ENCODE data around the gene ALG3. TPM values are rescaled to one million over a fixed set of nuclear protein-coding genes. Genes with fewer than 3 reads are reported as not detected.

Gene ALG3
- total and polyA plus RNA-seq, 2 of the 4 experiments (the other 2 are of a cell fraction) = 19.5 to 52.6 TPM

DNA sequence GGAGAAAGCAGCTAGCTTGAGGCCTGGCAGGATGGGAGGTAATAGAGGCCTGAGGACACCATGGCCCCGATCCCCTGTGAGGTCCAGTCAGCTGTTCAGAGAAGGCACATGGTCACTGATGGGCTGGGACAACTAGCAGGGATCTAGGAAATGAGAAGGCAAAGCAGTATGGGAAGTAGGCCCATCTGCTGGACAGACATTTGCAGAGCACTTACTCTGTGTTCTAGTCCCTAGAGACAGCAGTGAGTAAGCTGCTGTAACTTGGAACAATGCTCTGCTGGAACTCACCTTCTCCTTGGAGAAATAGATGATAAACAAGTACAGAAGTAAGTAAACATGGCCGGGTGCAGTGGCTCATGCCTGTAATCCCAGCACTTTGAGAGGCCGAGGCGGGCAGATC, 34.2 kb upstream of the ALG3 start:
- WGBS, 2 experiments (ENCODE audit: extremely low coverage in 2 of 2, insufficient read length in 1 of 2) = 50% methylated on average over 1 of the region's 4 CpGs; no CpG with 5 or more reads in 1 of the 2 experiments

More for the DNA sequence above, 34.2 kb upstream of the ALG3 start:
- H2BK5ac ChIP-seq (ENCODE audit: low read depth, low read length, poor library complexity, severe bottlenecking) = no peak overlapping the region
- no peak overlapping the region for H3K27ac ChIP-seq (ENCODE audit: insufficient read depth, low read length)
- H2BK120ac ChIP-seq (ENCODE audit: low read depth, low read length) = no peak overlapping the region
- H3K4me3 ChIP-seq (ENCODE audit: insufficient read depth, low read depth, low read length) = no peak overlapping the region
- no peak overlapping the region for H2BK20ac ChIP-seq (ENCODE audit: low read depth, low read length)
- H3K56ac ChIP-seq (ENCODE audit: extremely low read depth, insufficient read depth, low read length) = no peak overlapping the region
- TF ChIP-seq, protein P1, sequence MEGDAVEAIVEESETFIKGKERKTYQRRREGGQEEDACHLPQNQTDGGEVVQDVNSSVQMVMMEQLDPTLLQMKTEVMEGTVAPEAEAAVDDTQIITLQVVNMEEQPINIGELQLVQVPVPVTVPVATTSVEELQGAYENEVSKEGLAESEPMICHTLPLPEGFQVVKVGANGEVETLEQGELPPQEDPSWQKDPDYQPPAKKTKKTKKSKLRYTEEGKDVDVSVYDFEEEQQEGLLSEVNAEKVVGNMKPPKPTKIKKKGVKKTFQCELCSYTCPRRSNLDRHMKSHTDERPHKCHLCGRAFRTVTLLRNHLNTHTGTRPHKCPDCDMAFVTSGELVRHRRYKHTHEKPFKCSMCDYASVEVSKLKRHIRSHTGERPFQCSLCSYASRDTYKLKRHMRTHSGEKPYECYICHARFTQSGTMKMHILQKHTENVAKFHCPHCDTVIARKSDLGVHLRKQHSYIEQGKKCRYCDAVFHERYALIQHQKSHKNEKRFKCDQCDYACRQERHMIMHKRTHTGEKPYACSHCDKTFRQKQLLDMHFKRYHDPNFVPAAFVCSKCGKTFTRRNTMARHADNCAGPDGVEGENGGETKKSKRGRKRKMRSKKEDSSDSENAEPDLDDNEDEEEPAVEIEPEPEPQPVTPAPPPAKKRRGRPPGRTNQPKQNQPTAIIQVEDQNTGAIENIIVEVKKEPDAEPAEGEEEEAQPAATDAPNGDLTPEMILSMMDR (conservative IDR thresholded peaks at IDR 0.05; ENCODE audit: low read depth, low read length) = no peak
- TF ChIP-seq POLR2A (IDR thresholded peaks at IDR 0.05; ENCODE audit: low read depth, low read length) (no peak), SMC3 (IDR thresholded peaks at IDR 0.05; ENCODE audit: low read depth, low read length) (no peak), MAFK (IDR thresholded peaks at IDR 0.05; ENCODE audit: low read depth, low read length) (no peak), CHD1 (IDR thresholded peaks at IDR 0.05; ENCODE audit: low read depth, low read length) (no peak), NFE2L2 (IDR thresholded peaks at IDR 0.05; ENCODE audit: low read depth, low read length) (no peak), RAD21 (IDR thresholded peaks at IDR 0.05; ENCODE audit: low read length) (no peak), BHLHE40 (IDR thresholded peaks at IDR 0.05; ENCODE audit: low read depth, low read length) (no peak), MXI1 (IDR thresholded peaks at IDR 0.05; ENCODE audit: borderline replicate concordance, low read depth, low read length) (no peak), RFX5 (IDR thresholded peaks at IDR 0.05; ENCODE audit: low read depth, low read length) (no peak), MAZ (IDR thresholded peaks at IDR 0.05; ENCODE audit: borderline replicate concordance, low read depth, low read length) (no peak)
- H3K9ac ChIP-seq (ENCODE audit: low read depth, low read length) = no peak overlapping the region
- no peak overlapping the region for H3K18ac ChIP-seq (ENCODE audit: low read depth, low read length)
- no peaks in the 10 kb centered on the region for H4K20me1 ChIP-seq (ENCODE audit: insufficient read depth, low read length)
- H4K5ac ChIP-seq (ENCODE audit: low read depth, low read length) = no peak overlapping the region
- BruUV-seq (replicated peaks) = no TSS peak
- no peak overlapping the region for H3K23ac ChIP-seq (ENCODE audit: low read depth, low read length)
- POLR2A ChIA-PET (ENCODE audit: unreplicated experiment) = interaction anchor here (0.5 kb wide), 1 partner anchor 257 kb away, joined by 11 read pairs; no protein-coding TSS in a partner anchor
- H2AK9ac ChIP-seq (replicated peaks; ENCODE audit: low read depth, low read length, poor library complexity) = no peak overlapping the region
- H3K36me3 ChIP-seq (ENCODE audit: control insufficient read depth, insufficient read depth, low read length) = no peaks in the 10 kb centered on the region
- intact Hi-C loops (cut with micrococcal nuclease) = no loop called here
- peaks cover 3% of the 10 kb centered on the region for H3K9me3 ChIP-seq (ENCODE audit: control insufficient read depth, insufficient read depth, low read length)
- peaks cover 48% of the 10 kb centered on the region for H3K27me3 ChIP-seq (ENCODE audit: control insufficient read depth, insufficient read depth, low read length)
- H2AK5ac ChIP-seq (ENCODE audit: low read depth, low read length) = no peak overlapping the region
- no peaks in the 10 kb centered on the region for H3K4me1 ChIP-seq (ENCODE audit: control insufficient read depth, insufficient read depth, low read length)
- no peak overlapping the region for H2AFZ ChIP-seq (replicated peaks; ENCODE audit: low read length, poor library complexity)
- dilution Hi-C loops (cut with HindIII; ENCODE audit: low sequenced_read_pairs, unreplicated experiment) = no loop called here
- H3K9me1 ChIP-seq (ENCODE audit: insufficient read depth, low read length) = no peaks in the 10 kb centered on the region
- no peak overlapping the region for H4K91ac ChIP-seq (ENCODE audit: insufficient read depth, low read depth, low read length)
- H3K4ac ChIP-seq (ENCODE audit: low read depth, low read length) = no peak overlapping the region
- no peaks in the 10 kb centered on the region for H3K79me1 ChIP-seq (ENCODE audit: low read depth in 1 of 2, low read length in 2 of 2)
- in situ Hi-C loops (cut with MboI; ENCODE audit: low sequenced_read_pairs) = loop anchor here (10.0 kb wide), 1 partner anchor 388 kb away; no protein-coding TSS in a partner anchor
- H4K8ac ChIP-seq (ENCODE audit: low read depth in 2 of 2, low read length in 2 of 2) = no peak overlapping the region
- ATAC-seq (ENCODE audit: low read depth) (no peak), DNase-seq (no peak)
- no peak overlapping the region for H3K4me2 ChIP-seq (ENCODE audit: low read depth, low read length)
- H3K14ac ChIP-seq (replicated peaks; ENCODE audit: low read depth, low read length) = no peak overlapping the region
- no peak overlapping the region for H2BK15ac ChIP-seq (ENCODE audit: low read depth, low read length)
- CTCF ChIA-PET = interaction anchor here (0.6 kb wide), 1 partner anchor 467 kb away, joined by 4 read pairs; no protein-coding TSS in a partner anchor
